Trophoblast cell (in vitro differentiated cells and primary cell): Measurements from ENCODE around the gene NHS.

Source experiments
- DNase-seq, 2 donors: peaks; one replicate each; pipeline ENCODE4 v3.0.0-alpha.2; 2016
- H2AFZ ChIP-seq: 2 replicates; pipeline ENCODE4 v1.6.1; 2013; ENCODE audit warnings: low read length, moderate library complexity, mild to moderate bottlenecking; ENCODE audit not compliant: insufficient read depth, poor library complexity
- H2AK5ac ChIP-seq: 2 replicates; pipeline ENCODE4 v1.6.1; 2013; ENCODE audit warnings: mild to moderate bottlenecking, low read length
- H2BK120ac ChIP-seq: 2 replicates; pipeline ENCODE4 v1.6.1; 2013; ENCODE audit warnings: low read length, mild to moderate bottlenecking, moderate library complexity; ENCODE audit not compliant: insufficient read depth, poor library complexity
- H2BK12ac ChIP-seq: 2 replicates; pipeline ENCODE4 v1.6.1; 2013; ENCODE audit warnings: mild to moderate bottlenecking, low read length, moderate library complexity
- H2BK5ac ChIP-seq: 2 replicates; pipeline ENCODE4 v1.6.1; 2013; ENCODE audit warnings: low read length, low read depth, moderate library complexity, mild to moderate bottlenecking; ENCODE audit not compliant: poor library complexity
- H3K14ac ChIP-seq: 2 replicates; pipeline ENCODE4 v1.6.1; 2013; ENCODE audit warnings: mild to moderate bottlenecking, low read length
- H3K18ac ChIP-seq: 2 replicates; pipeline ENCODE4 v1.6.1; 2013; ENCODE audit warnings: mild to moderate bottlenecking, low read length
- H3K23ac ChIP-seq: 2 replicates; pipeline ENCODE4 v1.6.1; 2013; ENCODE audit warnings: low read length
- H3K27ac ChIP-seq: 2 replicates; pipeline ENCODE4 v1.5.1; 2013; ENCODE audit warnings: low read depth, mild to moderate bottlenecking, inconsistent platforms, low read length, moderate library complexity
- H3K27me3 ChIP-seq: 2 replicates; pipeline ENCODE4 v1.6.1; 2013; ENCODE audit warnings: inconsistent platforms, mild to moderate bottlenecking, low read length, moderate library complexity; ENCODE audit not compliant: insufficient read depth
- H3K36me3 ChIP-seq, 2 experiments: 1 replicate in 1 of 2; 2 replicates in 1 of 2; pipeline ENCODE4 v1.6.1; 2013; ENCODE audit warnings: low read length in 2 of 2, mild to moderate bottlenecking in 2 of 2, moderate library complexity in 1 of 2; ENCODE audit not compliant: insufficient read depth in 2 of 2, control insufficient read depth in 1 of 2
- H3K4ac ChIP-seq: 2 replicates; pipeline ENCODE4 v1.6.1; 2013; ENCODE audit warnings: low read depth, mild to moderate bottlenecking, low read length, moderate library complexity
- H3K4me1 ChIP-seq, 2 experiments: 1 replicate in 1 of 2; 2 replicates in 1 of 2; pipeline ENCODE4 v1.6.1; 2013; ENCODE audit warnings: low read length in 2 of 2, mild to moderate bottlenecking in 2 of 2, moderate library complexity in 1 of 2; ENCODE audit not compliant: insufficient read depth in 2 of 2, control insufficient read depth in 1 of 2
- H3K4me2 ChIP-seq: 2 replicates; pipeline ENCODE4 v1.6.1; 2013; ENCODE audit warnings: inconsistent platforms, mild to moderate bottlenecking, low read length, moderate library complexity
- H3K4me3 ChIP-seq: 2 replicates; pipeline ENCODE4 v1.5.1; 2013; ENCODE audit warnings: mild to moderate bottlenecking, low read depth, low read length, inconsistent platforms
- H3K79me1 ChIP-seq: one replicate; pipeline ENCODE4 v1.6.1; 2013; ENCODE audit warnings: low read length
- H3K79me2 ChIP-seq: 2 replicates; pipeline ENCODE4 v1.6.1; 2013; ENCODE audit warnings: low read length, mild to moderate bottlenecking; ENCODE audit not compliant: control insufficient read depth, insufficient read depth, poor library complexity
- H3K9ac ChIP-seq: 2 replicates; pipeline ENCODE4 v1.6.1; 2013; ENCODE audit warnings: mild to moderate bottlenecking, low read length
- H3K9me3 ChIP-seq: 2 replicates; pipeline ENCODE4 v1.6.1; 2013; ENCODE audit warnings: low read depth, mild to moderate bottlenecking, control low read depth, inconsistent platforms, low read length; ENCODE audit not compliant: insufficient read depth
- H4K12ac ChIP-seq: 2 replicates; pipeline ENCODE4 v1.6.1; 2013; ENCODE audit warnings: low read depth, mild to moderate bottlenecking, low read length, moderate library complexity
- H4K8ac ChIP-seq: 2 replicates; pipeline ENCODE4 v1.6.1; 2013; ENCODE audit warnings: low read depth, mild to moderate bottlenecking, low read length, moderate library complexity
- H4K91ac ChIP-seq: one replicate; pipeline ENCODE4 v1.6.1; 2013; ENCODE audit warnings: low read depth, mild to moderate bottlenecking, low read length, moderate library complexity
- WGBS: extraction: QIAGEN DNeasy Blood & Tissue Kit; methylation state at CpG from one replicate; pipeline ENCODE4 v1.1.7; 2013; ENCODE audit warnings: missing lambda C conversion rate; ENCODE audit not compliant: insufficient read length, insufficient coverage; ENCODE audit errors: extremely low coverage; 5-methylcytosine and 5-hydroxymethylcytosine counted together

NHS gene

GRCh38 chrX:17459008-17459611 lies 84.1 kb downstream of the NHS start:
- DNase-seq, result no peak
- WGBS, result no CpG with 5 or more reads among the region's 4 CpGs
- Histone ChIP-seq H3K36me3 (no peaks in the 10 kb centered on the region), H3K23ac (no peak overlapping the region), H4K12ac (no peak overlapping the region), H2AK5ac (no peak overlapping the region), H3K14ac (no peak overlapping the region), H4K91ac (no peak overlapping the region), H3K18ac (no peak overlapping the region), H3K9ac (no peak overlapping the region), H3K79me2 (no peaks in the 10 kb centered on the region), H3K9me3 (no peaks in the 10 kb centered on the region), H3K4me2 (no peak overlapping the region), H2AFZ (no peak overlapping the region), H3K27ac (no peak overlapping the region), H4K8ac (no peak overlapping the region), H3K4me3 (no peak overlapping the region), H3K4ac (no peak overlapping the region), H2BK12ac (no peak overlapping the region), H3K27me3 (no peaks in the 10 kb centered on the region), H3K79me1 (no peaks in the 10 kb centered on the region), H2BK120ac (no peak overlapping the region), H2BK5ac (no peak overlapping the region), H3K4me1 (no peaks in the 10 kb centered on the region)

GRCh38 chrX:17459661-17460060 lies 84.7 kb downstream of the NHS start:
- H3K27ac ChIP-seq, result no peak overlapping the region
- no peak for DNase-seq
- H2AFZ ChIP-seq, result no peak overlapping the region
- no peak overlapping the region for H3K23ac ChIP-seq
- no peaks in the 10 kb centered on the region for H3K27me3 ChIP-seq
- H3K9ac ChIP-seq, result no peak overlapping the region
- H3K4me1 ChIP-seq, result no peaks in the 10 kb centered on the region
- no peak overlapping the region for H4K8ac ChIP-seq
- H2BK120ac ChIP-seq, result no peak overlapping the region
- H3K79me1 ChIP-seq, result no peaks in the 10 kb centered on the region
- no peak overlapping the region for H4K91ac ChIP-seq
- H2BK5ac ChIP-seq, result no peak overlapping the region
- WGBS, result no CpG with 5 or more reads among the region's 1 CpG
- no peak overlapping the region for H3K4me3 ChIP-seq
- H3K36me3 ChIP-seq, result no peaks in the 10 kb centered on the region
- H3K18ac ChIP-seq, result no peak overlapping the region
- no peak overlapping the region for H4K12ac ChIP-seq
- no peak overlapping the region for H3K4ac ChIP-seq
- no peaks in the 10 kb centered on the region for H3K9me3 ChIP-seq
- no peak overlapping the region for H3K4me2 ChIP-seq
- H2AK5ac ChIP-seq, result no peak overlapping the region
- H3K14ac ChIP-seq, result no peak overlapping the region
- no peaks in the 10 kb centered on the region for H3K79me2 ChIP-seq
- H2BK12ac ChIP-seq, result no peak overlapping the region

GRCh38 chrX:17462881-17463280 lies 87.9 kb downstream of the NHS start:
- Histone ChIP-seq H3K14ac (no peak overlapping the region), H3K27me3 (no peaks in the 10 kb centered on the region), H3K18ac (no peak overlapping the region), H3K23ac (no peak overlapping the region), H2AK5ac (no peak overlapping the region), H2AFZ (no peak overlapping the region), H3K4me2 (no peak overlapping the region), H2BK12ac (no peak overlapping the region), H2BK5ac (no peak overlapping the region), H4K91ac (no peak overlapping the region), H4K12ac (no peak overlapping the region), H3K36me3 (no peaks in the 10 kb centered on the region), H3K79me2 (no peaks in the 10 kb centered on the region), H3K9ac (no peak overlapping the region), H3K79me1 (no peaks in the 10 kb centered on the region), H3K4me1 (no peaks in the 10 kb centered on the region), H3K4me3 (no peak overlapping the region), H4K8ac (no peak overlapping the region), H3K27ac (peak overlapping the region; percentile 9), H3K9me3 (no peaks in the 10 kb centered on the region), H2BK120ac (no peak overlapping the region), H3K4ac (no peak overlapping the region)
- WGBS, result no CpG with 5 or more reads among the region's 1 CpG
- DNase-seq, result peak in 1 of 2 donors; percentile 4

GRCh38 chrX:17464194-17464593 lies 89.2 kb downstream of the NHS start:
- no peaks in the 10 kb centered on the region for H3K27me3 ChIP-seq
- no peaks in the 10 kb centered on the region for H3K79me1 ChIP-seq
- no peak overlapping the region for H4K8ac ChIP-seq
- DNase-seq, result peak; percentile 82 to 87
- H3K9me3 ChIP-seq, result no peaks in the 10 kb centered on the region
- H3K4me2 ChIP-seq, result no peak overlapping the region
- H3K4me1 ChIP-seq, result no peaks in the 10 kb centered on the region
- H3K9ac ChIP-seq, result no peak overlapping the region
- peak overlapping the region; percentile 41 for H3K27ac ChIP-seq
- H2BK120ac ChIP-seq, result no peak overlapping the region
- no peaks in the 10 kb centered on the region for H3K36me3 ChIP-seq
- no peaks in the 10 kb centered on the region for H3K79me2 ChIP-seq
- H4K12ac ChIP-seq, result no peak overlapping the region
- H3K14ac ChIP-seq, result no peak overlapping the region
- no peak overlapping the region for H2BK12ac ChIP-seq
- no peak overlapping the region for H3K4ac ChIP-seq
- no peak overlapping the region for H2AFZ ChIP-seq
- no peak overlapping the region for H4K91ac ChIP-seq
- no peak overlapping the region for H3K18ac ChIP-seq
- no peak overlapping the region for H3K4me3 ChIP-seq
- peak overlapping the region; percentile 21 for H2BK5ac ChIP-seq
- no peak overlapping the region for H3K23ac ChIP-seq
- H2AK5ac ChIP-seq, result no peak overlapping the region
